Stimulated activated CD4-positive, alpha-beta T cell treated with anti-CD3 and anti-CD28 coated beads, Interleukin-4, amount 100 ng/mL, for 24 hours (primary cell): ENCODE results near the gene KRTAP5-10.
"Not testable (repeated sequence)": the region's sequence is repeated elsewhere in the genome, so short reads cannot be mapped to it uniquely, and the experiment has no call there.

Experiments used
- DNase-seq: peaks from one replicate; pipeline ENCODE4 v3.0.0-alpha.2; 2020

Gene KRTAP5-10

GRCh38 chr11:71565263-71565662 lies at the start of gene KRTAP5-10:
KRTAP5-10 (plus strand) TSS chr11:71565563; CDS start chr11:71565588, 25 bp downstream.
- DNase-seq: no peak

GRCh38 chr11:71518506-71519471 lies 46.6 kb upstream of the KRTAP5-10 start:
- no peak for DNase-seq

GRCh38 chr11:71519546-71519945 lies 45.8 kb upstream of the KRTAP5-10 start:
- DNase-seq: no peak

- no peak for DNase-seq
Measured at GRCh38 chr11:71525188-71525937, 40.0 kb upstream of the KRTAP5-10 start.

- DNase-seq: no peak
Measured at GRCh38 chr11:71525938-71526495, 39.3 kb upstream of the KRTAP5-10 start.

GRCh38 chr11:71526796-71527575 lies 38.4 kb upstream of the KRTAP5-10 start, which contains the start of gene KRTAP5-7:
KRTAP5-7 (plus strand) TSS chr11:71527267; CDS start chr11:71527301, 34 bp downstream.
- DNase-seq: not testable (repeated sequence)

GRCh38 chr11:71527576-71528210 lies 37.7 kb upstream of the KRTAP5-10 start:
- DNase-seq: no peak

- DNase-seq: no peak
Measured at GRCh38 chr11:71530602-71531001, 34.8 kb upstream of the KRTAP5-10 start.

GRCh38 chr11:71532036-71532610 lies 33.2 kb upstream of the KRTAP5-10 start:
- no peak for DNase-seq

- DNase-seq: not testable (repeated sequence)
Measured at GRCh38 chr11:71534711-71535608, 30.4 kb upstream of the KRTAP5-10 start.

GRCh38 chr11:71535825-71536224 lies 29.5 kb upstream of the KRTAP5-10 start:
- DNase-seq: no peak

GRCh38 chr11:71537537-71537936 lies 27.8 kb upstream of the KRTAP5-10 start:
- no peak for DNase-seq

GRCh38 chr11:71537977-71538665 lies 27.2 kb upstream of the KRTAP5-10 start, which contains the start of gene KRTAP5-8:
KRTAP5-8 (plus strand) TSS chr11:71538025; CDS start chr11:71538056, 31 bp downstream.
- DNase-seq: not testable (repeated sequence)

- DNase-seq: no peak
Measured at GRCh38 chr11:71538666-71538990, 26.7 kb upstream of the KRTAP5-10 start.

GRCh38 chr11:71539017-71539416 lies 26.3 kb upstream of the KRTAP5-10 start:
- DNase-seq: no peak

- not testable (repeated sequence) for DNase-seq
Measured at GRCh38 chr11:71539971-71540370, 25.4 kb upstream of the KRTAP5-10 start.

GRCh38 chr11:71540521-71541304 lies 24.6 kb upstream of the KRTAP5-10 start:
- DNase-seq: not testable (repeated sequence)

GRCh38 chr11:71542382-71542781 lies 23.0 kb upstream of the KRTAP5-10 start:
- no peak for DNase-seq
